Measurements from ENCODE around the gene CCDC47.
"Not testable (repeated sequence)": the region's sequence is repeated elsewhere in the genome, so short reads cannot be mapped to it uniquely, and the experiment has no call there.

CCDC47 gene

DNA sequence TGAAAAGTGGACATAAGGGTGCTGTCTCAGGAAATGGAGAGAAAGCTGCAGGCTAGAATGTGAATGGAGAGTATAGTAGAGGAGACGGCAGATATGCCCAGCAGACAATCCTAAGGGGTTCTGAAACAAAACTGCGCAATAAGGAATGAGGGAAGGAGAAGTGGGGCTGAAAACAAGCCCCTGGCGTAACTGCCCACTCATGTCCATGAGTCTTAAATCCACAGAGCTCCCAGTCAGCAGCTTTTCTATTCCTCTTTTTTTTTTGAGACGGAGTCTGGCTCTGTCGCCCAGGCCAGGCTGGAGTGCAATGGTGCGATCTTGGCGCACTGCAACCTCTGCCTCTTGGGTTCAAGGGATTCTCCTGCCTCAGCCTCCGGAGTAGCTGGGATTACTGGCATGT lies 37.7 kb downstream of the CCDC47 start:
- no peak for DNase-seq (ENCODE audit: low spot score)

DNA sequence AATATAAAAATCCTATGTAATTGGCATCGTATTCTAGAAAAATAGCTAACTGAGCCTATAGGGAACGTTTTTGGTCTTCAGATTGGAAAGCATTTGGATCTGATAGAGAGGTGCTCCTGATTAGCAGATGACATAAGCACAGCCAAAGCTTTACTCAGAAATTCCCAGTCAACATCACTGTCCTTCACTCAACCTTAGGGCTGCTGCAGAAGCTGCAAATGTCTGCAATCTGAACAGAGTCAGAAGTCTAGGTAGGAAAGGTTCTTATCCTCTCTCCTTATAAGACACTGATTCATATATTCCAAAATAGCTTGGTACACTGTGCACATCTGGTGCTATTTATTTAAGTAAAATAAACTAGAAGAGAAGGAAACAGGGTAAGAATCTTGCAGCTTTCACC lies 51.0 kb downstream of the CCDC47 start:
- DNase-seq (ENCODE audit: low spot score), result no peak

DNA sequence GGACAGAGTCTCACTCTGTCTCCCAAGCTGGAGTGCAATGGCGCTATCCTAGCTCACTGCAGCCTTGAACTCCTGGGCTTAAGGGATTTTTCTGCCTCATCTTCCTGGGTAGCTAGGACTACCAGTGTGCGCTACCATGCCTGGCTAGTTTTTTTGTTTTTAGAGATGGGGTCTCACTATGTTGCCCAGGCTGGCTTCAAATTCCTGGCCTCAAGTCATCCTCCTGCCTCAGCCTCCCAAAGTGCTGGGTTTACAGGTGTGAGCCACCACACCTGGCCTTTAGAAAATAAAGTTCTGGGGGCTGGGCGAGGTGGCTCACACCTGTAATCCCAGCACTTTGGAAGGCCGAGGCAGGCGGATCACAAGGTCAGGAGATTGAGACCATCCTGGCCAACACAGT lies 53.2 kb downstream of the CCDC47 start:
- DNase-seq (ENCODE audit: low spot score), result not testable (repeated sequence)

DNA sequence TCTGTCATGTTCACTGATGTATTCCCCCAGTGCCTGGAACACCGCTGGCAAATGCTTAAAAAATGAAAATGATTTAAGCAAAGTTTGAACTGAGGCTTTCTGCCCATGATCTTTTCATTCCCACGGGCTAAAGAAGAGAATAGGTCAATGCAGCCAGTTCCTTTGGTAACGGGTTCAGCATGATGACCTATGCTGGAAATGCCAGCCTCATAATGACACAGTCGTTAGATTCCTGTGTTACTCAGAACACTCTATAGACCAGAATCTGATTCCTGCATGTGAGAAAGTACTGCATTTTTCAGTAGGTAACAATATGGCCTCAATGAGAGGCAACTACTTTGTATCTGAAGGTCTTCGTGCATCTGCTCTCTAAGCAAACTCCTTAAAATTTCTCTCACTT lies 54.4 kb downstream of the CCDC47 start:
- DNase-seq (ENCODE audit: low spot score), result no peak

DNA sequence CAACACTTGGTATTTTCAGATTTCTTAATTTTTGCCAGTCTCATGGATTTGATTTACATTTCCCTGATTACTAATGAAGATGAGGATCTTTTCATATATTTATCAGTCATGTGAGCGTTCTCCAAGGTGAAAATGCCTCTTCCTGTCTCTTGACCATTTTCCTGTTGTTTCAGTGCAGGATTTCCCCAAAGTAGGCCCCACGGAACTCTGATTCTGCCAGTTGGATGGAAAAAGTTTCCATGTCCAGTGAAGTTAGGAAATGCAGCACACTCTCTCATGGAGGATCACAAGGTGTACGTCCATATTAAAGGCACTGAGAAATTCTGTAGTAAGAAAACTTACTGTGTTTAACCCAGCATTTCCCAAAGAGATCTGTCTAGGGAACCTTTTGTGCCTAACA lies 57.0 kb downstream of the CCDC47 start:
- no peak for DNase-seq (ENCODE audit: low spot score)

DNA sequence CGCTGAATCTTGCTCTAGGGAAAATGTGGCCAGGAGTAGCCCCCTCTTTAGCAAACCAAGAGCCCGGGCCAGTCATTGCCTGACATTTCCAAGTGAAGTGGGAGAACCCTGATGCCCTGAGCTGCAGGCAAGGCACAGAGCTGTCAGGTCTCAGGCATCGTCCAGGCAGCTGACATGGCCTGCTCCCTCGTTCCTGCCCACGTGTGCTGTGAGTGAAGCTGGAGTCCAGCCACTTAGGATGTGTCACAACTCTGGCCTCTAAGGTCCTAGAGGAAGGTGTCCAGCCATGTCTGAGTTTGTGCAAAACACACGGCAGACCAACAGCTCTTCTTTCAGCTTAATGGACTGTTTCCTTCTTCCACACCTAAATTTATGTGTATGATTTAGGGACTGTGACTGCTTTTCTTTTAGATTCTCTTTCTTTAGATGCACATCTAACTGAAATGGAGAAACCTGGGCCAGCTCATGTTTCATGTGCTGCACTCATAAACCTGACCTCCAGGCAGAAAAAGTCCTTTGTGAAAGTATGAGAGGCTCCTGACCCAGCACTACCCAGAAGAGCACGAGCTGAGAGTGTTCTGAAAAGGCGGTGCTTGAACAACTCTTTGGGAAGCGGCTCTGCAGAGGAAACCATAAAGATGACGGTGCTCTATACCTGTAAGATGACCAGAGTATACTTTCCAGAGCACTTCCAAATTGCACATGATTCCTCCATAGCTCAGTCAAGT lies 58.7 kb downstream of the CCDC47 start:
- DNase-seq (ENCODE audit: low spot score), result no peak

DNA sequence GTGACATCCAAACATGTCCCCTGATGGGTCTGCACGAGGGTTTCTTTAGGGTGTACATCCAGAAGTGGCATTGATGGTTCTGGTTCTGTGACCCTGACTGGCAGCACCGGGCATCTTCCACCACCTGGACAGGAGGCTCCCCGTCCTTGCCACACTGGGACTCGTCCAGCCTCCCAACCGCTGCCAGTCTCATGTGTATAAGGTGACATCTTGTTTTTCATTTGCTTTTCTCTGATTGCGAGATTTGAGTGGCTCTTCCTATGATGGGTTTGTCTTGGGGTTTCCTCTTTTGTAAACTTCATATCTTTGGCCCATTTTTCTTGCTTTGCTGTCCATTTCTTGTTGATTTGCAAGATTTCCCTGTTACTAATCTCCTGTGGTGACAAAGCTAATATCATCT lies 64.3 kb downstream of the CCDC47 start:
- DNase-seq (ENCODE audit: low spot score), result no peak

DNA sequence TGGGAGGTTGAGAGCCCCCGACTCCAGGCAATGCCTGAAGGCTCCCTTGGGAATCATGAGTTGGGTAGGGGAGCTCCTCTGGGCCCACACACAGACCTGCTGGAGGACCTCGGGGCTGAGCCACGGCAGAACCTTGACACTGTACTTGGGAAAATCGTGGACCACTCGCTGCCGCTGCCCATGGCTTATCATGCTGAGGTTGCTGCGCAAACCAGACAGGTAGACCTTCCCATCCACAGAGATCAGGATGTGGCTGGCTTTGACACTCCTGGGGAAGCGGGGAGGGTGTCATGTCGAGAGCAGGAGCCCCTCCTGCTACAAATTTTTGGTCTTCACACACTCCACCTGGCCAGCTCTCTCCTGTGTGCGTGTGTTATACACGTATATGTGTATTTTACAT lies 66.2 kb downstream of the CCDC47 start:
- no peak for DNase-seq (ENCODE audit: low spot score)

DNA sequence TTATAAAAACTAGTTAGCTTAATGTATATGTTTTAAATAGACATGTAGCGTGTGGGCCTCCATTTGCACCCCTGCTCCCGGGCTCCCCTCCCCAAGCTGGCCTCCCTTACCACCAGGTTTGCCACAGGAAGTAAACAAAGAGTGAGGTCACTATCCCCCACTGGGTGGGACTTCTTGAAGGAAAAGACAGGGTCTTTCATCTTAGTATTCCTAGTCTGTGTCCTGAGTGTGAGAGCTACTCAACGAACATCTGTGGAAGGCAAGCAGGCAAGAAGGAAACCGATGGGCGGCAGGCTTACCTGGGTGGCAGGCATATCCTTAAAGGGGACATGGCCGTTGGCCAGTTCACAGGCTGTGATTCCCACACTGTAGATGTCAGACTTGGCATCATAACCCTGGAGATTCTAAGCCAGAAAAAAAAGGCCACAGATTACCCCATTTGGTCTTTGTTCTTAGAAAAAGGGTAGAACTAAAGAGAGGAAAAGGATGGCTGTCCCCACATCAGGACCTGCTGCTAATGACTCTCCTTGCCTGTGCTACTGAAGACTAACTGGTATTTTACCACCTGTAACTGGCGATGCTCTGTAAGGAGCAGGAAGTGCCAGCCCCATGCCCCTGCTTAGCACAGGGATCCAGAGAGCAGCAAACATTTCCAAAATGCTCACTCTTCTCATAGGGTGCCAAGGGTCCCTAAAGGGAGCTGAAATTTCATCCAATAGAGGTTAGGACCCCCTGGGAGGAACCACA lies 66.9 kb downstream of the CCDC47 start:
- no peak for DNase-seq (ENCODE audit: low spot score)

DNA sequence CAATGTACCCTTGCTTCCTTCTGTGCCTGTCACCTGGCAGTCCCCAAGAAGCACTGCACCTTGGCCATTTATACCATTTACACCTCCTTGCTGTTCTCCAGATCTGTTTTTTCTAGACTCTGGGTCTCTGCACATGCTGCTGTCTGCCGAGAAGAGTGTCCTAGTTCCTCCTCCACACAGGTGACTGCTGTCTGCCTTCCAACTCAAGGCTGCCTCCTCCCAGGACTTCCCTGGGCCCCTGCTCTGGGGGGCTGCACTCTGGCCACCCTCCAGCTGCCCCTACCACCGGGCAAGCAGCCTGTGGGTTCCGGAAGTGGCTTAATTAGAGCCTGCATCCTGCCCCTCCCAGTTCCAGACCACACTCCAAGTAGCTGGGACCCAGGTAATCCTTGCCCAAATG lies 67.7 kb downstream of the CCDC47 start:
- DNase-seq (ENCODE audit: low spot score), result no peak

DNA sequence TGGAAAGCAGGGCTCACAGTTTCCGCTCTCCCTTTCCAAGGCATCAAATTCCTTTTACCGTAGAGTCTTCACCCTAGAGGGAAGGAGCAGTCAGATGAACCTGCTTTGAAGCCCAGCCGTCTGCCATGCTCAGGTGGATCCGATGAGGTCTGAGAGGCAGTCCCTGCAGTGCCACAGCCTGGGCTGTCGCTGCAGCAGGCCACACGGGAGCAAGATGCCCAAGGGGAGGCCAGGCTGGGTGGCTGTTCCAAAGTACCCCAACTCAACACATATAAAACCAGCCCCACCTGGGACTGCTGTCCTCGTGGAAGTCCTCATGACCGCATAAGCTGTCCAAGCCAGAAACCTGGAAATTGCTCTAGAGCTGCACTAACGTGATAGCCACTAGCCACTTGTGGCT lies 68.6 kb downstream of the CCDC47 start:
- DNase-seq (ENCODE audit: low spot score), result no peak

DNA sequence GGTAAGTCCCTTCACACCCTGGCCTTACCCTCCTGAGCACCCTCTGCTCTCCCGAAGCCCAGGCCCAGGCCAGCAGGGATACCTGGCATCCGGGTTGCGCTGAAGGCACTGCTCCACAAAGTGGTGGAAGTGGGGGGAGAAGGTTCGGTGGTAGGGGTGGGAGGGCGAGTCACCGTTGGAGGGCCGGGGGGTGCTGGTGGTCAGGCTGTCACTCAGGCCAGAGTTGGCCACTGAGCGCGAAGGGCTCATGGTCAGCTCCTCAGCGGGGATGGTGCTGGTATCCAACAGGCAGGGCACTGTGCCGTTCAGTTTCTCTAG lies 69.2 kb downstream of the CCDC47 start:
- DNase-seq (ENCODE audit: low spot score), result no peak

DNA sequence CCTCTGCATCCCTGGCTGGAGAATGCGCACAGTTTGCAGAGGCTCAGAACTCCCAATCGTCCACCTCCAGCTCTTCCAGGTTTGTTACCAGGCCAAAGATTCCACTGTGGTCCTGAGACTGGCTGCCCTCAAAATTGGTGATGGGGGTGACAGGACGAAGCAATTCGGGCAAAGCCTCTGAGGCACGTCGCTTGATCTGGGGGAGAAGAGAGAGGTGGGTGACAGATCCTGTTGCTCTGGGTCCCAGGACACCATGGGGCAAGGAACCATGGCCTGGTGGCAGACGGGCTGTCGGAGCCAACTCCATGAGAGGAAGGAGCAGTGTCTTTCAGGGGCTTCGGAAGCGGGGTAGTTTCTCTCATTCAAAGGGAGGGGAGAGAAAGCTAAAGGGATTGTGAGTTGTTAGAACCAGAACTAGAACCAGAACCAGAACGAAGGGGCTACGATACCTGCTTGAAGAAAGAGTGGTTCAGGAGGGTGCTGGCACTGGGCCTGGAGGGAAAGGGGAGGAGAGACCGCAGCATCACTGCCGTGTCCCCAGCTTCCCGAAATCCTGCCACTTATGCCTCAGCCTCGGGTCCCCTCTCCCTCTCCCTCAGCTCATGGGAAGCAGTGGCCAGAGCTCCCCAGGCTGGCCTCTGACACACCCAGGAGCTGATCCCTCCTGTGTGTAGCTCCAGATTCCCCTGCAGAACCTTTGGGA lies 69.7 kb downstream of the CCDC47 start:
- no peak for DNase-seq (ENCODE audit: low spot score)

DNA sequence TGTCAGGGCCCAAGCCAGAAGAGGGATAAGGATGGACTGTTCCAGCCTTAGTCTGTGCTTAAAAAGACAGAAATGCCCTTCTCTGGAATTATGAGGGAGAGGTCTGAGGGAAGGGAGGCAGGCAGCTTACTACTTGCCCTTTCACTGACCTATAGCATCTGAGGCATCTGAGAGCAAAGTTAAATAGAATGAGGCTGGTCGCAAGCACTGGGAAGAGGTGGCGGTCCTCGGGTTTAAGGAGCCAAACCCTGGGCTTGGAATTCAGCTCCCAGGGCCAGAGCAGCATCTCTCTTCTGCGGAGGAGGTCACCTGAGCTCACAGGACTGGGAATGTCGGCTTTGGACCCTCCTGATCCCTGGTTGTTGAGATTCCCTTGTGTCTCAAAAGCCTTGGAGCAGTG lies 70.4 kb downstream of the CCDC47 start:
- no peak for DNase-seq (ENCODE audit: low spot score)

DNA sequence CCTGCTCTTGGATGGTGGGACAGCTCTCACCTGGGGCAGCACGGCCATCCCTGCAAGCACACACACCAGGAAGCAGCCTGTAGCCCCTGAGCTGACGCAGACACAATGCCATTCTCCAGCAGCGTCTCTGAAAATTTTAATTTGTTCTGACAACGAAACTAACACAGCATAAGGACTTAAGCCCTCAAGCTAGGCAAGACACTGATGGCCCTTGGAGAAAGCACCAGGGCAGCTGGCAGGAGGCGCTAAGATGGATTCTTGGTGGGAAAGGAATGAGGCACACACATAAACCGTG lies 70.7 kb downstream of the CCDC47 start:
- no peak for DNase-seq (ENCODE audit: low spot score)

DNA sequence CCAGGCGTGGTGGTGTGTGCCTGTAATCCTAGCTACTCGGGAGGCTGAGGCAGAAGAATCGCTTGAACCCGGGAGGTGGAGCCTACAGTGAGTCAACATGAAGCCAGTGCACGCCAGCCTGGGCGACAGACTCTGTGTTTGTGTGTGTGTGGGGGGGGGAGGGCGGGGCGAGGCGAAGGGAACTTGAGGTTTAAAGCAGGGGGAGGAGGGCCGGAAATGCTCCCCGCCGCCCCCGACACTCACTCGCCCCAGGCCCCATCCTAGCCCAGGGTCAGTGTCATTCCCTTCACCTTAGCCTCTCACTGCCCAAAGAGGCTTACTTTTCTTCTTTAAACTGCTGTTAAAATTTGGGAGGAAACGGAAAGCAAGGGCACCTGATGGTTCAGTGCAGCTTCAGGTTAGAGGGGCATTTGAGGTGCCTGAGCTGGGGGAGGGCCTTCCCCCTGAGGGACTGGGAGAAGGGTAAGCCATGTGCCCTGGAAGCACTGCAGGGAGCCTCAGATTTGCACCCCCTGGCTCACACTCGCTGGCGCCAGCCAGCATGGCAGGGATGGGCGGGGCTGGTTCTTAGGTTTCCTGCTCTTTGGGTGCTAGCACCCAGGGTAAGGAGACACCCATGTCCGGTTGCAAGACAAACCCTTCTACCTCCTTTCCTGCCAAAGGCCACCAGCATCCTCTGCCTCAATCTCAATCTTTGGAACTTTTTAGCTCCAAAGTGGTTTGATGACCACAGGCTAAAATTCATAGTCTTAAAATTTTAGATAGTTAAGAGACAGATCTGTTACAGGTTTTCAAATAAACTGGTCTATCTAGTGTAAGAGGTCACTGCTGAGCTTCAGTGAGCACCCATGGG lies 71.3 kb downstream of the CCDC47 start:
- DNase-seq (ENCODE audit: low spot score), result peak; percentile 84

DNA sequence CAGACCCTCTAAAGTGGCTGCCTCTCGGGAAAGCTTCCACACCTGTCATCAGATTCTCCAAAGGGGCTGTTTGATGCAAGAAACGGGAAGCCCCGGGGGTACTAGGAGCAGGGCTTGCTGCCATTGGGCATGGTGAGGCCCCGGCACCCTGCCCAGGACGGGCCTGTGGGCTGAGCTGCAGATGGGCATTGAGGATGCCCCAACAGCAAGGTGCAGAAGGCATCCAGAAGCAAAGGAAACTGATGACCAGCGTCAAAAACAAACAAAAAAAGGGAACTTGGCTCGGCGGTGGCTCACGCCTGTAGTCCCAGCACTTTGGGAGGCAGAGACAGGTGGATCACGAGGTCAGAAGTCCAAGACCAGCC lies 72.0 kb downstream of the CCDC47 start:
- no peak for DNase-seq (ENCODE audit: low spot score)

DNA sequence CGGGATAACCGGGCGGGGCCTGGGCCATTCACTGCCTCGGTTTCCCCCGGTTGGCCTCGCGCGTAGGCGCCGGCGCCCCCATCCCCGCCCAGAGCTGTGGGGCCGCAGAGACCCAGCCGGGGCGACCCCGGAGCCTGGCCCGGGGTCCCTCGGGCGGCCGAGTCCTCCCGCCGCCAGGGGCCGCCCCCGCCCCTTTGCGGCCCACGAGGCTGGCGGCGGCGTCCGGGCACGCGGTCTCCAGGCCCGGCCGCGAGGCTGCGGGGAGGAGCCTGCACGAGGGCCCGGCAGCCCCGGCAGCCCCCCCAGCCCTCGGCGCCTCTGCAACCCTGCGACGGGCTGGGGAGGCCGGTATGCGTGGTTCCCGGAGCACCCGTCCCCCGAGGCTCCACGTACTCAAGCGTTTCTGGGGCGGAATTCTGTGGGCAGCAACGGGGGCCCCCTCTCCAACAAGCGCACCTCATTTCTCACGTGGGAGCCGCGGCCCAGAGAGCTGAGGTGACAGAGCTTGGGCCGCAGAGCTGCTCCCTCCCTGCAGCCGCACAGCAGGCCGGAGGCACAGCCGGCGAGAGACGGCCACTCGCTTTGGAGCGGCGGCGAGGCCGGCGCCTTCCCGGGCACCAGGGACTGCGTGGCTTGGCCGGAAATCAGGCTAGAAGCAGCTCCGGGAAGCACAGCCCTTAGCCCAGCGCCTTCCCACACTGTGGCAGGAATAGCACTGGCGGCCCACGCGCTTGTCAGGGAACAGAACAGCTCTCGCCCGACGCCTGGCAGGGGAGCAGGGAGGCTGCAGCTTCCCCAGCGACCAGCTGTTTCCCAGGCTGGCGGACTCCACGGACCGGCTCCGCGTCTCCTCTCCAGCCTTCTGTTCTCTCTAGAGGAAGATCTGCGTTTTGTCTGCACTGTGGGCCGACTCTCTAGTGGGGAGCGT lies 72.6 kb downstream of the CCDC47 start:
- DNase-seq (ENCODE audit: low spot score), result peak; percentile 48

DNA sequence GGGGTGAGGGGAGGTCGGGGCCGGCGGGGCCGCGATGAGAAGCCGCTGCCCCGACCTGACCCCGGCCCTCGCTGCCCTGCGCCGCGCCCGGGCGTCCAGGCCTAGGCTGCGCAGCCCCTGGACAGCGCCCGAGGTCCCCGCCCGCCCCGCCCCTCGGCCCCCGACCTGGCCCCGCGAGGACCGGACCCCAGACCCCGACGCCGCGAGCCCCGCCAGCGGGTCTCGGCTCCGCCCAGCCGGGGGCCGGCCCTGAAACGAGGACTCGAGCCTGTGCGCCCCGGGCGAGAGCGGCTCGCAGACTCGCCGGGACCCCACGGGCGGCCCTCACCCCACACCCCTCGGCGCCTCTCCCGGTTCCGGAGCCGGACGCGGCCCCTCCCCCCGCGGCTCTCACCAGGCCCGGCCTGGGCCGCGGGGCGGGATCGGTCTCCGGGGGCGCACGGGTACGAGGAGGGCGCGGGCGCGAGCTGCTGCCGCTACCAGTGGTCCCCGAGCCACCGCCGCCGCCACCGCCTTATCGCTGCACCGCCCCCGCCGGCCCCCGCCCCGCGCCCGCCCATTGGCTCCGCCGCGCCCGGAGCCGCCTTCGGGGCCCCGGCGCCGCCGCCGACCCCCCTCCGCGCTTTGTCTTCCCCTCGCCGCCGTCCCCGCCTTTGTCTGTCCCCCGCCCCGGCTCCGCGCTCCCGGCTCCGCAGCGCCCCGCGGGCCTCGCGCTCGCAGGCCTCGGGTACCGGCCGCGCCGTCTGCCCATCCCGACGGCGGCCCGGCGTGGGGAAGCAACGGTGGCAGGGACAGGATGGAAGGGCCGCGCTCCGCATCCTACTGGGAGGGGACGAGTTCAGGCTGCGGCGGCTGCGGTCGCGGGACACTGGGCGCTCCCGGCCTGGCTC lies 73.5 kb downstream of the CCDC47 start, which contains the start of gene LIMD2:
Gene LIMD2, minus strand, starts transcription at position 488 of the 890 bp plus-strand sequence. CDS start 827 bp downstream, outside the sequence.
- peak; percentile 73 for DNase-seq (ENCODE audit: low spot score)

DNA sequence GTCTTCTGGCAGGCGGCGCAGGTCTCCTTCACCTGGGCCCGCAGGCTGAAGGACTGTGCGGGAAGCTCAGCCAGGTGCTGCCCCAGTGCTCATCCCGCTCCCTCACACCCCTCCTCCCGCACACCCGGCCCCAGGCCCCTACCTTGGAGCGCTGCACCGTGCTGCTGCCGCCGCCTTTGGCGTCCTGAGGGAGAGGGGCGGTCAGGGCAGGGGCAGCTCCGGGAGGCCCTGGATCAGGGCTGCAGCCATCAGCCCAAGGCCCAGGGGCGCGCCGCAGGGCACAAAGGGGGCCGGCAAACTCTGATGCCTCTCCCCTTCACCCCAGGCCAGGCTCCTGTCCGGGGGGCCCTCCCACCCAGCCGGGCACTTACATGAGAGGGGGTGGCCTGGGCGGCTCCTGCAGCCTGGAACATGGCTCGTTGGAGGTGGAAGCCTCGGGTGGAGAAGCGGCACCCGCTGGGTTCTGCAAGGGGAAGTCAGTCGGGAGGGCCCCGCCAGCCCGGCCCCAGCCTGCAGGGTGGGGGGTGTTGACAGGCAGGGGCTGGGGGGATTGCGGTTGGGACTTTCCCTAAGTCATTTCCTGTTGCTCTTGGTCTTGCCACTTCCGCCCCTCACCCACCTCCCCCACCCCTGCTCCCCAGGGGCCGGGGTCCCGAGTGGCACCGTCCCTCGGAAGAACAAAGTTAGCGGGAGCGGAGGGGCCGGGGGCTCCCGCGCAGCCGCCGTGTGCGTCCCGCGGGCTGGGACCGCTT lies 74.3 kb downstream of the CCDC47 start:
- DNase-seq (ENCODE audit: low spot score), result peak; percentile 84
